Kidney epithelial cell (primary cell): Measurements from ENCODE around the gene WWC2. TPM values are rescaled to one million over a fixed set of nuclear protein-coding genes. Genes with fewer than 3 reads are reported as not detected.

ENCODE experiments used
- DNase-seq: peaks from one replicate; pipeline ENCODE4 v3.0.0-alpha.2; 2010; ENCODE audit warnings: low read depth
- H3K27me3 ChIP-seq: 2 replicates; pipeline ENCODE4 v1.6.0; 2011; ENCODE audit warnings: low read length; ENCODE audit not compliant: control insufficient read depth, insufficient read depth
- H3K36me3 ChIP-seq: 2 replicates; pipeline ENCODE4 v1.5.1; 2011; ENCODE audit warnings: low read length; ENCODE audit not compliant: control insufficient read depth, insufficient read depth
- H3K4me3 ChIP-seq: 2 replicates; pipeline ENCODE4 v1.5.1; 2011; ENCODE audit warnings: low read depth, mild to moderate bottlenecking, control low read depth, low read length
- CTCF ChIP-seq: IDR thresholded peaks from 2 replicates; pipeline ENCODE4 v1.5.1; 2011; ENCODE audit warnings: mild to moderate bottlenecking, moderate library complexity, low read length, control low read depth, inconsistent platforms; ENCODE audit not compliant: insufficient read depth, poor library complexity, severe bottlenecking
- total RNA-seq: library from RNA; depleted of rRNA; stranded (reverse); fragments of >200 nt; gene quantifications from 2 replicates; pipeline ENCODE4 v1.2.3, GENCODE V29; 2015

Gene WWC2
- total RNA-seq, 1 donor from 2014 or later: 29.0 TPM

GRCh38 chr4:183180096-183180495 lies 81.0 kb downstream of the WWC2 start:
- Histone ChIP-seq H3K27me3 (no peaks in the 10 kb centered on the region), H3K36me3 (no peaks in the 10 kb centered on the region), H3K4me3 (no peak overlapping the region)
- no peak for TF ChIP-seq CTCF
- no peak for DNase-seq

- no peak for TF ChIP-seq CTCF
- no peak for DNase-seq
- H3K36me3 ChIP-seq: no peaks in the 10 kb centered on the region
- H3K27me3 ChIP-seq: no peaks in the 10 kb centered on the region
- no peak overlapping the region for H3K4me3 ChIP-seq
Observed at GRCh38 chr4:183180621-183181020, 81.6 kb downstream of the WWC2 start.

GRCh38 chr4:183181081-183181480 lies 82.0 kb downstream of the WWC2 start:
- TF ChIP-seq CTCF: no peak
- no peak overlapping the region for H3K4me3 ChIP-seq
- DNase-seq: no peak
- no peaks in the 10 kb centered on the region for H3K27me3 ChIP-seq
- no peaks in the 10 kb centered on the region for H3K36me3 ChIP-seq

GRCh38 chr4:183182873-183183725 lies 84.0 kb downstream of the WWC2 start:
- H3K4me3 ChIP-seq: no peak overlapping the region
- no peaks in the 10 kb centered on the region for H3K36me3 ChIP-seq
- H3K27me3 ChIP-seq: no peaks in the 10 kb centered on the region
- peak; percentile 77 for DNase-seq
- no peak for TF ChIP-seq CTCF

GRCh38 chr4:183183906-183184535 lies 85.0 kb downstream of the WWC2 start:
- H3K27me3 ChIP-seq: no peaks in the 10 kb centered on the region
- TF ChIP-seq CTCF: no peak
- H3K4me3 ChIP-seq: no peak overlapping the region
- H3K36me3 ChIP-seq: no peaks in the 10 kb centered on the region
- no peak for DNase-seq
